ENCODE measurements around the gene PAPSS2.

GRCh38 chr10:87612115-87612514, 47.6 kb upstream of the PAPSS2 start:
- no peak for TF ChIP-seq CTCF (IDR thresholded peaks at IDR 0.05)
- no peak for TF ChIP-seq POLR2A (IDR thresholded peaks at IDR 0.05)
